ENCODE measurements around the gene IL1RL2.

Gene IL1RL2

DNA sequence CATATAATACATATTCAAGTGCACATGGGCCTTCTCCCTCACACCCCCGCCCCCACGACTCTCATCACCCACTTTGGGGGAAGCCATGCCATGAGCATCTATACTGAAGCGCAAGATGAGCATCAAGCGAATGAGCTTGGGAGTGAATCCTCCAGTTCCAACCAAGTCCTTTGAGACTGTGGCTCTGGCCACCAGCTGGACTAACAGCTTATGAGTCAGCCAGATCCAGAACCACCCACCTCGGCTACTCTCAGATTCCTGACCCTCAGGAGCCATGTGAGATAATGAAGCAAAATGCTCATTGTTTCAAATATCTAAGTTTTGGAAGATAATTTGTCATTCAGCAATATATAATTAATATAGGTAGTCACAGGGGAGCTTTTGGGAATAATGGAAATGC is 102.3 kb downstream of the IL1RL2 start:
- TF ChIP-seq RARB (CRISPR knock-in tag; IDR thresholded peaks at IDR 0.05) (no peak), CSDC2 (CRISPR knock-in tag; IDR thresholded peaks at IDR 0.05) (no peak), ZNF8 (CRISPR knock-in tag; IDR thresholded peaks at IDR 0.05) (no peak), ZNF70 (CRISPR knock-in tag; IDR thresholded peaks at IDR 0.05) (no peak), SNAI2 (CRISPR knock-in tag; IDR thresholded peaks at IDR 0.05) (no peak), TOX (CRISPR knock-in tag; IDR thresholded peaks at IDR 0.05; ENCODE audit: borderline replicate concordance) (no peak)
- no peak for ATAC-seq

Measured in SK-N-SH treated with all-trans-retinoic acid at 6 μM for 48 hours (cell line).